ENCODE data around the gene JMY. TPM values are rescaled to one million over a fixed set of nuclear protein-coding genes. Genes with fewer than 3 reads are reported as not detected.

JMY gene
- total RNA-seq, 2 donors from 2014 or later, result 15.4 to 22.8 TPM

DNA sequence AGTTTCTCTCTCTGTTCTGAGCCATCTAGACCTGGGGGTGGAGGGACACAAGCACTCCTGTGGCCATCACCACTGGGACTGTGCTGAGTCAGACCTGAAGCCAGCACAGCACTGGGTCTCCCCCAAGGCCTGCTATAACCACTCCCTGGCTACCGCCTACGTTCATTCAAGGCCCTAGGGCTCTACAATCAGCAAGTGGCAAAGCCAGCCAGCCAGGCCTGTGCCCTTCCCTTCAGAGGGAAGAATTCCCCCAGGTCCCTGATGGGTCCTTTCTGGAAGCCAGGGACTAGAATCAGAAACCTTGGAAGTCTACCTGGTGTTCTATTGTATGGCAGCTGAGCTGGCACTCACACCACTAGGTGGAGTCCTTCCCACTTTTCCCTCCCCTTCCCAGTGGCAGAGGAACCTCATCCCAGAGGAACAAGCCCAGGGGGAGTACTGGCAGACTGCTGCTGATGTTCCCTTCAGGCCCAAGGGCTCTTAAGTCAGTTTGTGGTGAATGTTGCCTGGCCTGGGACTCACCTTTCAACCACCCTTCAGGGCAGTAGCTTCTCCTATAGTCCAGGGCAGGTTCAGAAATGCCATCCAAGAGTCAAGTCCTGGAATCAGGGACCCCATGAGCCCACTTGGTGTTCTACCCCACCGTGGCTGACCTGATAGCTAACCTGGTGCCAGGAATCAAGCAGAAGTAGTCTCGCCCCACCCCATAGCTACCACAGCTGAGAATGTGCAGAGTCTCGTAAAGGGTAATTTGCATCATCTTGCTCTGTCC is 20.0 kb downstream of the JMY start:
- no peak overlapping the region for H3K27ac ChIP-seq
- H3K4me3 ChIP-seq, result no peak overlapping the region

DNA sequence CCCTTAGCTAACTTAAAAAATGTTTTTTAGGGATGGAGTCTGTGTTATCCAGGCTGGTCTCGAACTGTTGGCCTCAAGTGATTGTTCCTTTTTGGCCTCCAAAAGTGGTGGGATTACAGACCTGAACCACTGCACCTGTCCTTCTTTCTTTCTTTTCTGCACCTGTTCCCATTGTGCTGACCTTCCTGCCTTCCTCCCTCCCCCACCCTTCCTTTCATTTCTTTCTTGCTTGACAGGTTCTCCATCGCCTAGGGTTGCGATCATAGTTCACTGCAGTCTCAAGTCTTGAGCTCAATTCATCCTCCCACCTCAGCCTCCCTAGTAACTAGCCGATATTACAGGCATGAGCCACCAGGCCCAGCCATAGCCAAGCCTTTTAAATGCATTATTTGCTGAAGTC is 20.6 kb downstream of the JMY start:
- Histone ChIP-seq H3K36me3 (no peaks in the 10 kb centered on the region), H3K9me3 (no peaks in the 10 kb centered on the region), H3K27me3 (replicated peaks; ENCODE audit: insufficient read depth) (no peaks in the 10 kb centered on the region), H3K4me1 (ENCODE audit: control insufficient read depth in 1 of 2, low read depth in 2 of 2) (no peaks in the 10 kb centered on the region), H3K27ac (no peak overlapping the region), H3K4me3 (no peak overlapping the region)
- TF ChIP-seq, protein P1, sequence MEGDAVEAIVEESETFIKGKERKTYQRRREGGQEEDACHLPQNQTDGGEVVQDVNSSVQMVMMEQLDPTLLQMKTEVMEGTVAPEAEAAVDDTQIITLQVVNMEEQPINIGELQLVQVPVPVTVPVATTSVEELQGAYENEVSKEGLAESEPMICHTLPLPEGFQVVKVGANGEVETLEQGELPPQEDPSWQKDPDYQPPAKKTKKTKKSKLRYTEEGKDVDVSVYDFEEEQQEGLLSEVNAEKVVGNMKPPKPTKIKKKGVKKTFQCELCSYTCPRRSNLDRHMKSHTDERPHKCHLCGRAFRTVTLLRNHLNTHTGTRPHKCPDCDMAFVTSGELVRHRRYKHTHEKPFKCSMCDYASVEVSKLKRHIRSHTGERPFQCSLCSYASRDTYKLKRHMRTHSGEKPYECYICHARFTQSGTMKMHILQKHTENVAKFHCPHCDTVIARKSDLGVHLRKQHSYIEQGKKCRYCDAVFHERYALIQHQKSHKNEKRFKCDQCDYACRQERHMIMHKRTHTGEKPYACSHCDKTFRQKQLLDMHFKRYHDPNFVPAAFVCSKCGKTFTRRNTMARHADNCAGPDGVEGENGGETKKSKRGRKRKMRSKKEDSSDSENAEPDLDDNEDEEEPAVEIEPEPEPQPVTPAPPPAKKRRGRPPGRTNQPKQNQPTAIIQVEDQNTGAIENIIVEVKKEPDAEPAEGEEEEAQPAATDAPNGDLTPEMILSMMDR (IDR thresholded peaks at IDR 0.05), result no peak
- ATAC-seq (ENCODE audit: insufficient number of reproducible peaks, low FRiP score, low read depth) (no peak), DNase-seq (ENCODE audit: low spot score) (no peak)

More for the DNA sequence above, 20.0 kb downstream of the JMY start:
- ATAC-seq (ENCODE audit: insufficient number of reproducible peaks, low FRiP score, low read depth) (no peak), DNase-seq (ENCODE audit: low spot score) (no peak)
- Histone ChIP-seq H3K27me3 (replicated peaks; ENCODE audit: insufficient read depth) (no peaks in the 10 kb centered on the region), H3K9me3 (no peaks in the 10 kb centered on the region), H3K4me1 (ENCODE audit: control insufficient read depth in 1 of 2, low read depth in 2 of 2) (no peaks in the 10 kb centered on the region), H3K36me3 (no peaks in the 10 kb centered on the region)
- TF ChIP-seq, protein P1 (IDR thresholded peaks at IDR 0.05), result no peak

DNA sequence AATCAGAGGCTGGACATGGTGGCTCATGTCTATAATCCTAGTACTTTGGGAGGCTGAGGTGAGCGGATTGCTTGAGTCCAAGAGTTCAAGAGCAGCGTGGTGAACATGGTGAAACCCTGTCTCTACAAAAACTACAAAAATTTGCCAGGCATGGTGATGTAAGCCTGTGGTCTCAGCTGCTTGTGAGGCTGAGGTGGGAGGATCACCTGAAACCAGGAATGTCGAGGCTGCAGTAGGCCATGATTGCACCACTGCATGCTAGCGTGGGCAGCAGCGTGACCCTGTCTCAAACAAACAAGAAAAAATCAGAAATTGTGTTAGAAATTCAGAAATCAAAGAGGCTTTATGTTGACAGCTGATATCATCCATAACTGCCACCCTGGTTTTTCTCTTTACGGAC is 21.4 kb downstream of the JMY start:
- ATAC-seq (ENCODE audit: insufficient number of reproducible peaks, low FRiP score, low read depth) (no peak), DNase-seq (ENCODE audit: low spot score) (no peak)
- Histone ChIP-seq H3K36me3 (no peaks in the 10 kb centered on the region), H3K4me1 (ENCODE audit: control insufficient read depth in 1 of 2, low read depth in 2 of 2) (no peaks in the 10 kb centered on the region), H3K27me3 (replicated peaks; ENCODE audit: insufficient read depth) (no peaks in the 10 kb centered on the region), H3K27ac (no peak overlapping the region), H3K9me3 (no peaks in the 10 kb centered on the region), H3K4me3 (no peak overlapping the region)
- TF ChIP-seq, protein P1 (IDR thresholded peaks at IDR 0.05), result no peak

DNA sequence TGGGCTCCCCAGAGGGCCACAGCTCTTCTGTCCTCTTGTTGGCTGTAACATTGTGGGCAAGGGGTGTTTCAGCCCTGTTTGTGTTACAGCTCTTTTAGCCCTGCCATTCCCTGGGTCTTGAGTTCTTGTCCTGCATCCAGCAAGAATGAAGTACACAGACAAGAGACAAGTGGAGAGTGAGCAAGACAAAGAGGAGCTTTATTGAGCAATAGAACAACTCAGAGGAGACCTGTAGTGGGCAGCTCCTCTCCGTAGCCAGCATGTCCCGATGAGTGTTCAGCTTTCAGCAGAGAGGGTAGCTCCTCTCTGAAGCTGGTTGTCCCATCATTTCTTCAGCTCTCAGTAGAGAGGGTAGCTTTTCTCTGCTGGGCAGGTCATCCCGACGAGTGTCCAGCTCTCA is 22.9 kb downstream of the JMY start:
- no peaks in the 10 kb centered on the region for H3K27me3 ChIP-seq (replicated peaks; ENCODE audit: insufficient read depth)
- DNase-seq (ENCODE audit: low spot score) (no peak), ATAC-seq (ENCODE audit: insufficient number of reproducible peaks, low FRiP score, low read depth) (no peak)
- H3K4me3 ChIP-seq, result no peak overlapping the region
- H3K9me3 ChIP-seq, result no peaks in the 10 kb centered on the region
- TF ChIP-seq, protein P1 (IDR thresholded peaks at IDR 0.05), result no peak
- H3K27ac ChIP-seq, result no peak overlapping the region
- H3K4me1 ChIP-seq (ENCODE audit: control insufficient read depth in 1 of 2, low read depth in 2 of 2), result no peaks in the 10 kb centered on the region
- no peaks in the 10 kb centered on the region for H3K36me3 ChIP-seq

DNA sequence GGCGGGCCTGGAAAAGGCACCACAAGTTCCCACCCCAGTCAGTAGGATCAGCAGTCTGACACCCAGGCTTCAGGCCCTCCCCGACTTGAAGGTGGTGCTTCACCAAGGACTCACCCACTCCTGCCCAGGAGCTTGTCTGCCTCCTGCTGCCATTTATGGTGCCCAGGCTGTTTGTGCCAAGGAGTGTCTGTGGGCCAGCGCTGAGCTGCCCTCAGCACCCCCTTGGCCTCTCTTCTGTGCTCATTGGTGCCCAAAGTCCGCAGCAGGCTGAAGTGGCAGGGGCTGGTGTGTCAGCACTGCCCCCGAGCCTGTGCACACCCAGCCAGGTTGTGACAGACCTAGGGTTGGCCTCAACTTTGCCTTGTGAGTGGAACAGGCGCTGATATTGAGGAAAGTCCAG is 23.5 kb downstream of the JMY start:
- no peak overlapping the region for H3K4me3 ChIP-seq
- no peak overlapping the region for H3K27ac ChIP-seq
- TF ChIP-seq, protein P1 (IDR thresholded peaks at IDR 0.05), result no peak
- H3K9me3 ChIP-seq, result no peaks in the 10 kb centered on the region
- no peaks in the 10 kb centered on the region for H3K27me3 ChIP-seq (replicated peaks; ENCODE audit: insufficient read depth)
- no peaks in the 10 kb centered on the region for H3K36me3 ChIP-seq
- no peaks in the 10 kb centered on the region for H3K4me1 ChIP-seq (ENCODE audit: control insufficient read depth in 1 of 2, low read depth in 2 of 2)
- DNase-seq (ENCODE audit: low spot score), result no peak
- ATAC-seq (ENCODE audit: insufficient number of reproducible peaks, low FRiP score, low read depth), result no peak

Data from thoracic aorta (tissue), 2 donors.